SK-N-SH (cell line): Measurements from ENCODE around the gene RAI2. TPM values are rescaled to one million over a fixed set of nuclear protein-coding genes. Genes with fewer than 3 reads are reported as not detected.

Experiments used
- CTCF ChIA-PET: fragments of 300-600, 350-600 bp; formaldehyde crosslinking; extraction: SDS; loops from one replicate; lab custom pipeline; 2021; lab: Yijun Ruan, JAX
- POLR2A ChIA-PET: fragments of 350-600 bp; sonication (Branson Sonifier 250); formaldehyde crosslinking; extraction: SDS; loops from one replicate; lab custom pipeline; 2020; ENCODE audit warnings: antibody characterized with exemption, inconsistent platforms; lab: Yijun Ruan, JAX
- DNase-seq: peaks from one replicate; pipeline ENCODE4 v3.0.0; 2012
- H2AFZ ChIP-seq: fragments of 200-600 bp; sonication (generic); 2 replicates; pipeline ENCODE4 v1.8.1; 2016; ENCODE audit warnings: antibody characterized with exemption, mild to moderate bottlenecking, low read depth
- H3F3A ChIP-seq: fragments of 200-600 bp; sonication (generic); replicated peaks from 2 replicates; pipeline ENCODE3; 2016; ENCODE audit warnings: antibody characterized with exemption, mild to moderate bottlenecking; ENCODE audit not compliant: insufficient read depth
- H3K27ac ChIP-seq, 2 experiments: fragments of 200-500 bp in 1 of 2; fragments of 200-600 bp in 1 of 2; sonication (Bioruptor generic) in 1 of 2; sonication (generic), shearing (Covaris generic) in 1 of 2; 2 replicates each; pipeline versions ENCODE4 v1.5.1 to v1.6.1; 2014 to 2016; ENCODE audit warnings: low read depth in 2 of 2, inconsistent platforms in 1 of 2, low read length in 1 of 2, mild to moderate bottlenecking in 1 of 2, mixed read lengths in 1 of 2
- H3K27me3 ChIP-seq: fragments of 200-600 bp; sonication (generic), shearing (Covaris generic); 2 replicates; pipeline ENCODE4 v1.6.1; 2016; ENCODE audit warnings: mixed run types; ENCODE audit not compliant: insufficient read depth
- H3K36me3 ChIP-seq, 2 experiments: fragments of 200-500 bp in 1 of 2; fragments of 200-600 bp in 1 of 2; sonication (Bioruptor generic) in 1 of 2; sonication (generic) in 1 of 2; replicated peaks in 1 of 2; 2 replicates each; pipeline versions ENCODE3 to v1.5.1; 2014 to 2016; ENCODE audit warnings: low read length in 1 of 2, mild to moderate bottlenecking in 1 of 2; ENCODE audit not compliant: insufficient read depth in 2 of 2, control insufficient read depth in 1 of 2
- H3K4me1 ChIP-seq, 2 experiments: fragments of 200-500 bp in 1 of 2; fragments of 200-600 bp in 1 of 2; sonication (Bioruptor generic) in 1 of 2; sonication (generic), shearing (Covaris generic) in 1 of 2; 2 replicates each; pipeline versions ENCODE4 v1.5.1 to v1.6.1; 2014 to 2016; ENCODE audit warnings: low read depth in 1 of 2, low read length in 1 of 2, mixed run types in 1 of 2; ENCODE audit not compliant: insufficient read depth in 2 of 2, control insufficient read depth in 1 of 2
- H3K4me2 ChIP-seq: fragments of 200-600 bp; sonication (generic), shearing (Covaris generic); 2 replicates; pipeline ENCODE4 v1.6.1; 2017; ENCODE audit warnings: mixed run types
- H3K4me3 ChIP-seq, 2 experiments: fragments of 200-500 bp in 1 of 2; fragments of 200-600 bp in 1 of 2; sonication (Bioruptor generic) in 1 of 2; sonication (generic), shearing (Covaris generic) in 1 of 2; 2 replicates each; pipeline versions ENCODE4 v1.5.1 to v1.8.1; 2014 to 2016; ENCODE audit warnings: low read depth in 2 of 2, inconsistent platforms in 1 of 2, low read length in 1 of 2, mild to moderate bottlenecking in 1 of 2, mixed read lengths in 1 of 2, moderate library complexity in 1 of 2
- H3K79me2 ChIP-seq: fragments of 200-600 bp; sonication (generic); 2 replicates; pipeline ENCODE4 v1.8.1; 2017; ENCODE audit warnings: mild to moderate bottlenecking; ENCODE audit not compliant: insufficient read depth
- H3K9ac ChIP-seq: fragments of 200-600 bp; sonication (generic); 2 replicates; pipeline ENCODE4 v1.6.1; 2017; ENCODE audit warnings: mixed run types
- H3K9me2 ChIP-seq: fragments of 200-600 bp; sonication (generic); 2 replicates; pipeline ENCODE4 v1.6.1; 2017; ENCODE audit warnings: mixed run types
- H3K9me3 ChIP-seq: fragments of 200-600 bp; sonication (generic); 2 replicates; pipeline ENCODE4 v1.6.1; 2017; ENCODE audit warnings: mixed run types, mild to moderate bottlenecking, moderate library complexity
- H4K20me1 ChIP-seq: fragments of 200-600 bp; sonication (generic); 2 replicates; pipeline ENCODE4 v1.6.1; 2017; ENCODE audit warnings: mild to moderate bottlenecking, mixed run types; ENCODE audit not compliant: insufficient read depth
- GATA2 ChIP-seq: sonication (generic); formaldehyde crosslinking; IDR thresholded peaks from 2 replicates; pipeline ENCODE4 v1.5.0; 2020; ENCODE audit warnings: mild to moderate bottlenecking, missing genetic modification reagents
- MXI1 ChIP-seq: IDR thresholded peaks from 2 replicates; pipeline ENCODE4 v1.6.1; 2012; ENCODE audit warnings: mild to moderate bottlenecking, low read depth, low read length, improper control_type of control experiment
- SIN3A ChIP-seq: IDR thresholded peaks from 2 replicates; pipeline ENCODE4 v1.6.1; 2012; ENCODE audit warnings: low read depth, mild to moderate bottlenecking, low read length, moderate library complexity, borderline replicate concordance
- WGBS: methylation state at CpG from one replicate; pipeline ENCODE4 v1.1.6; 2017; ENCODE audit warnings: low lambda C conversion rate; 5-methylcytosine and 5-hydroxymethylcytosine counted together
- polyA plus RNA-seq, 3 experiments: library from polyadenylated mRNA; depleted of rRNA; stranded (reverse); fragments of >200 nt; gene quantifications; 2 replicates each; pipeline ENCODE4 v1.2.3, GENCODE V29; 2012
- TF ChIP-seq, protein P1 (sequence below): IDR thresholded peaks from 2 replicates; pipeline ENCODE4 v1.6.1; 2012; ENCODE audit warnings: mild to moderate bottlenecking, low read depth, low read length, moderate library complexity
- TF ChIP-seq, protein P2 (sequence below): IDR thresholded peaks from 2 replicates; pipeline ENCODE4 v1.4.0; 2012; ENCODE audit warnings: low read depth, borderline replicate concordance
- TF ChIP-seq, protein P3 (sequence below): IDR thresholded peaks from 2 replicates; pipeline ENCODE4; 2012
- TF ChIP-seq, protein P4 (sequence below): fragments of 200-600 bp; sonication (generic); IDR thresholded peaks from 2 replicates; pipeline ENCODE4 v1.6.1; 2017; ENCODE audit warnings: antibody characterized with exemption, mild to moderate bottlenecking, moderate library complexity

RAI2 gene
- polyA plus RNA-seq, 1 of the 3 experiments (the other 2 are of a cell fraction) = 0.07 TPM

DNA sequence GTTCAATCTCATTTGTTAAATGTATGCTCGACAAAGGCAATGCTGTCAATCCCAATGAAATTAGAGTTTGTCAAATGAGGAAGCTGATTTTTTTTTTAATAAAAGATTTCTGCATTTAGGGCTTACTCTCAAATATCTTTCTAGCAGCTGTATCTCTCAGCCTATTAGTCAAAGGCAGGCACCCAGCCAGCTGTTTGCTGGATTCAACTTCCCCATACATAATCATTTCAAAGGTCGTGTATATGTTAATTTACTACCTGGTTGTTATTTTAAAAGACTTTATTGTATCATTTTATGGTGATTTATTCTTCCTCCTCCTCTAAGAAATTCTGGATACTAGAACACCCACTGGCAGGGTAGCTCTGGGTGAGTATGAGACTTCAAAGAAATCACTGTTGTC lies 27.1 kb downstream of the RAI2 start:
- POLR2A ChIA-PET = no interaction called here
- no peaks in the 10 kb centered on the region for H3K9me2 ChIP-seq

DNA sequence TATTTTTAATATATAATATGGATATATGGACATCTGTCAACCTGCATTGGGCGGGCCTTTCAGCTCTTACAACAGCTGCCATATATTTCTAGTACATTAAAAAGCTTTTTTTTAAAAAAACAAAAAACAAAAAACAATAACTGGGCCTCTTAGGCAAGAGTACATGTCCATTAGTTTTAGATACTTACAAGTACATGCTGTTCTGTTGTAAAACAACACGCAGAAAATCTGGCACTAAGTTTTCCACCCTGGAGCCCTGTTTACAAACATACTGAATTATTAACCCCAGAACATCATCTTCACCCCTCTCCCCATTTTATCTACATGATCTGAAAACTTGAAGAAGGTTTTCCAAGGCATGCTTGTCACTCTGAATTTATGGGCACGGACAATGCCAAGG lies 29.8 kb downstream of the RAI2 start:
- TF ChIP-seq, protein P1, sequence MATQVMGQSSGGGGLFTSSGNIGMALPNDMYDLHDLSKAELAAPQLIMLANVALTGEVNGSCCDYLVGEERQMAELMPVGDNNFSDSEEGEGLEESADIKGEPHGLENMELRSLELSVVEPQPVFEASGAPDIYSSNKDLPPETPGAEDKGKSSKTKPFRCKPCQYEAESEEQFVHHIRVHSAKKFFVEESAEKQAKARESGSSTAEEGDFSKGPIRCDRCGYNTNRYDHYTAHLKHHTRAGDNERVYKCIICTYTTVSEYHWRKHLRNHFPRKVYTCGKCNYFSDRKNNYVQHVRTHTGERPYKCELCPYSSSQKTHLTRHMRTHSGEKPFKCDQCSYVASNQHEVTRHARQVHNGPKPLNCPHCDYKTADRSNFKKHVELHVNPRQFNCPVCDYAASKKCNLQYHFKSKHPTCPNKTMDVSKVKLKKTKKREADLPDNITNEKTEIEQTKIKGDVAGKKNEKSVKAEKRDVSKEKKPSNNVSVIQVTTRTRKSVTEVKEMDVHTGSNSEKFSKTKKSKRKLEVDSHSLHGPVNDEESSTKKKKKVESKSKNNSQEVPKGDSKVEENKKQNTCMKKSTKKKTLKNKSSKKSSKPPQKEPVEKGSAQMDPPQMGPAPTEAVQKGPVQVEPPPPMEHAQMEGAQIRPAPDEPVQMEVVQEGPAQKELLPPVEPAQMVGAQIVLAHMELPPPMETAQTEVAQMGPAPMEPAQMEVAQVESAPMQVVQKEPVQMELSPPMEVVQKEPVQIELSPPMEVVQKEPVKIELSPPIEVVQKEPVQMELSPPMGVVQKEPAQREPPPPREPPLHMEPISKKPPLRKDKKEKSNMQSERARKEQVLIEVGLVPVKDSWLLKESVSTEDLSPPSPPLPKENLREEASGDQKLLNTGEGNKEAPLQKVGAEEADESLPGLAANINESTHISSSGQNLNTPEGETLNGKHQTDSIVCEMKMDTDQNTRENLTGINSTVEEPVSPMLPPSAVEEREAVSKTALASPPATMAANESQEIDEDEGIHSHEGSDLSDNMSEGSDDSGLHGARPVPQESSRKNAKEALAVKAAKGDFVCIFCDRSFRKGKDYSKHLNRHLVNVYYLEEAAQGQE = no peak
- TF ChIP-seq, protein P2, sequence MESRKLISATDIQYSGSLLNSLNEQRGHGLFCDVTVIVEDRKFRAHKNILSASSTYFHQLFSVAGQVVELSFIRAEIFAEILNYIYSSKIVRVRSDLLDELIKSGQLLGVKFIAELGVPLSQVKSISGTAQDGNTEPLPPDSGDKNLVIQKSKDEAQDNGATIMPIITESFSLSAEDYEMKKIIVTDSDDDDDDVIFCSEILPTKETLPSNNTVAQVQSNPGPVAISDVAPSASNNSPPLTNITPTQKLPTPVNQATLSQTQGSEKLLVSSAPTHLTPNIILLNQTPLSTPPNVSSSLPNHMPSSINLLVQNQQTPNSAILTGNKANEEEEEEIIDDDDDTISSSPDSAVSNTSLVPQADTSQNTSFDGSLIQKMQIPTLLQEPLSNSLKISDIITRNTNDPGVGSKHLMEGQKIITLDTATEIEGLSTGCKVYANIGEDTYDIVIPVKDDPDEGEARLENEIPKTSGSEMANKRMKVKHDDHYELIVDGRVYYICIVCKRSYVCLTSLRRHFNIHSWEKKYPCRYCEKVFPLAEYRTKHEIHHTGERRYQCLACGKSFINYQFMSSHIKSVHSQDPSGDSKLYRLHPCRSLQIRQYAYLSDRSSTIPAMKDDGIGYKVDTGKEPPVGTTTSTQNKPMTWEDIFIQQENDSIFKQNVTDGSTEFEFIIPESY = no peak
- Histone ChIP-seq H3K9me3 (no peaks in the 10 kb centered on the region), H3K36me3 (no peaks in the 10 kb centered on the region), H3K27me3 (peaks cover 30% of the 10 kb centered on the region; the same call in 1 of the 2 replicates), H2AFZ (no peak overlapping the region), H3K4me3 (no peak overlapping the region), H4K20me1 (no peaks in the 10 kb centered on the region), H3K4me2 (no peak overlapping the region), H3K9ac (no peak overlapping the region), H3K27ac (no peak overlapping the region), H3K9me2 (no peaks in the 10 kb centered on the region), H3K4me1 (peaks cover 0 to 4% of the 10 kb centered on the region in 2 experiments; a peak in 1 of 4 replicates), H3F3A (no peaks in the 10 kb centered on the region), H3K79me2 (no peaks in the 10 kb centered on the region)
- WGBS = 35% methylated on average over 3 of the region's 3 CpGs
- ChIA-PET POLR2A (no interaction called here), CTCF (interaction anchor here (1.8 to 2.7 kb wide), 2 partner anchors 9 to 19 kb away, joined by 6 to 9 read pairs; no protein-coding TSS in a partner anchor)
- no peak for DNase-seq

More for the DNA sequence above, 27.1 kb downstream of the RAI2 start:
- no peak for DNase-seq
- no peak overlapping the region for H2AFZ ChIP-seq
- TF ChIP-seq, protein P3, sequence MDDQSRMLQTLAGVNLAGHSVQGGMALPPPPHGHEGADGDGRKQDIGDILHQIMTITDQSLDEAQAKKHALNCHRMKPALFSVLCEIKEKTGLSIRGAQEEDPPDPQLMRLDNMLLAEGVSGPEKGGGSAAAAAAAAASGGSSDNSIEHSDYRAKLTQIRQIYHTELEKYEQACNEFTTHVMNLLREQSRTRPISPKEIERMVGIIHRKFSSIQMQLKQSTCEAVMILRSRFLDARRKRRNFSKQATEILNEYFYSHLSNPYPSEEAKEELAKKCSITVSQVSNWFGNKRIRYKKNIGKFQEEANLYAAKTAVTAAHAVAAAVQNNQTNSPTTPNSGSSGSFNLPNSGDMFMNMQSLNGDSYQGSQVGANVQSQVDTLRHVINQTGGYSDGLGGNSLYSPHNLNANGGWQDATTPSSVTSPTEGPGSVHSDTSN = no peak
- TF ChIP-seq GATA2 (CRISPR knock-in tag) = no peak
- no peak for TF ChIP-seq SIN3A
- TF ChIP-seq, protein P4, sequence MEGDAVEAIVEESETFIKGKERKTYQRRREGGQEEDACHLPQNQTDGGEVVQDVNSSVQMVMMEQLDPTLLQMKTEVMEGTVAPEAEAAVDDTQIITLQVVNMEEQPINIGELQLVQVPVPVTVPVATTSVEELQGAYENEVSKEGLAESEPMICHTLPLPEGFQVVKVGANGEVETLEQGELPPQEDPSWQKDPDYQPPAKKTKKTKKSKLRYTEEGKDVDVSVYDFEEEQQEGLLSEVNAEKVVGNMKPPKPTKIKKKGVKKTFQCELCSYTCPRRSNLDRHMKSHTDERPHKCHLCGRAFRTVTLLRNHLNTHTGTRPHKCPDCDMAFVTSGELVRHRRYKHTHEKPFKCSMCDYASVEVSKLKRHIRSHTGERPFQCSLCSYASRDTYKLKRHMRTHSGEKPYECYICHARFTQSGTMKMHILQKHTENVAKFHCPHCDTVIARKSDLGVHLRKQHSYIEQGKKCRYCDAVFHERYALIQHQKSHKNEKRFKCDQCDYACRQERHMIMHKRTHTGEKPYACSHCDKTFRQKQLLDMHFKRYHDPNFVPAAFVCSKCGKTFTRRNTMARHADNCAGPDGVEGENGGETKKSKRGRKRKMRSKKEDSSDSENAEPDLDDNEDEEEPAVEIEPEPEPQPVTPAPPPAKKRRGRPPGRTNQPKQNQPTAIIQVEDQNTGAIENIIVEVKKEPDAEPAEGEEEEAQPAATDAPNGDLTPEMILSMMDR = no peak
- no peak for TF ChIP-seq MXI1
- H3K36me3 ChIP-seq = no peaks in the 10 kb centered on the region
- no peak overlapping the region for H3K27ac ChIP-seq
- H3K27me3 ChIP-seq = peaks cover 30% of the 10 kb centered on the region; the same call in 1 of the 2 replicates
- no peaks in the 10 kb centered on the region for H3F3A ChIP-seq
- H3K4me3 ChIP-seq = no peak overlapping the region
- H4K20me1 ChIP-seq = no peaks in the 10 kb centered on the region
- WGBS = 9% methylated on average over 2 of the region's 2 CpGs
- no peaks in the 10 kb centered on the region for H3K9me3 ChIP-seq
- no peak overlapping the region for H3K9ac ChIP-seq
- no peaks in the 10 kb centered on the region for H3K79me2 ChIP-seq
- H3K4me1 ChIP-seq = peaks cover 0 to 4% of the 10 kb centered on the region in 2 experiments; a peak in 1 of 4 replicates
- no peak overlapping the region for H3K4me2 ChIP-seq
- CTCF ChIA-PET = interaction anchor here (2.7 kb wide), 1 partner anchor 22 kb away, joined by 9 read pairs; no protein-coding TSS in a partner anchor
